ENCODE measurements around the gene ZSWIM3. TPM values are rescaled to one million over a fixed set of nuclear protein-coding genes. Genes with fewer than 3 reads are reported as not detected.
A peak's percentile ranks its signal among the peaks of the same experiment; 100 is the strongest.
"Not testable (repeated sequence)": the region's sequence is repeated elsewhere in the genome, so short reads cannot be mapped to it uniquely, and the experiment has no call there.

ZSWIM3 gene
- total and polyA plus RNA-seq, 3 donors from 2014 or later: 8.0 to 12.8 (median 9.3) TPM

DNA sequence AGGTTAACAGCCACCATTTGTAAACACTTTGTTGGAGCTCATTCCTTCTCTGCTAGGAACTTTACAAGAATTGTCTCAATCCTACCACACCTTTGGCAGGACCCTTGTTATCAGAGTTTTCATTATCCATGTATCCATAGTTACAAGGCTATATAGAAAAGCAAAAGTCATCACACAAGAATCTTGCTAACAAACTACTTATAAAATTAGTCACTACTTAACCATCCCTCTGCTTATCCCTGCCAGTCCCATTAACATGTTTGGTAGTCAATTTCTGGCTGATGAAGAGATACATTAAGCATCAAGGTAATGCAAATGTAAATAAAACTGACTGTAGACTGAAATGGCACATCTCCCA is 10.4 kb downstream of the ZSWIM3 start:
- no peaks in the 10 kb centered on the region for H3K9me3 ChIP-seq
- no peak overlapping the region for H3K4me3 ChIP-seq
- H3K4me1 ChIP-seq: peaks cover 9% of the 10 kb centered on the region
- DNase-seq: no peak
- H3K27ac ChIP-seq: peak overlapping the region; percentile 19 to 22
- H3K36me3 ChIP-seq (ENCODE audit: low read depth, missing control alignments): no peaks in the 10 kb centered on the region
- H3K27me3 ChIP-seq: no peaks in the 10 kb centered on the region
- intact Hi-C loops (cut with DNase I; ENCODE audit: low total_unique reads): no loop called here
- TF ChIP-seq POLR2A (IDR thresholded peaks at IDR 0.05) (no peak), CTCF (IDR thresholded peaks at IDR 0.05) (no peak)

DNA sequence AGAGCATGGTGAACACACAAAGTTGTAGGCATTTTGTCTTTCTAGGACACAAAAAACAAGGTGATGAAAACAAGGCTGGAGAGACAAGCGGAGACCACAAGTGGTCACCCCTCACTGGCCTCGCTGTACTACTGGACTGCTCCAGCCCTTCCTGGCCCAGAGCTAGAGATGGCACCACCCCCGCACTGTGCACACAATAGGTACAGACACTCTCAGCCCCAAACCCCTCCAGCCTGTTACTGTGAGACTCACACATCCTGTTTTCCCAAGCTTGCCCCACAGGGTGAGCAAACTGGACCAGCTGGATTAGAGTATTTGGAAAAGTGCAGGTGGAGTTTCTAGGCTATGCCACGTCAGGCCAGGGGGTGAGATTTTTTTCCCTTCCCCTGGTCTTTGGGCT is 15.2 kb downstream of the ZSWIM3 start:
- Histone ChIP-seq H3K27me3 (no peaks in the 10 kb centered on the region), H3K36me3 (ENCODE audit: low read depth, missing control alignments) (no peaks in the 10 kb centered on the region), H3K27ac (no peak overlapping the region), H3K4me1 (peaks cover 4% of the 10 kb centered on the region), H3K9me3 (no peaks in the 10 kb centered on the region), H3K4me3 (no peak overlapping the region)
- WGBS, 2 donors: 86 to 93% methylated on average over 4 of the region's 4 CpGs
- no peak for TF ChIP-seq POLR2A (IDR thresholded peaks at IDR 0.05)
- TF ChIP-seq CTCF (IDR thresholded peaks at IDR 0.05): no peak
- intact Hi-C loops (cut with DNase I; ENCODE audit: low total_unique reads): no loop called here
- no peak for DNase-seq

- TF ChIP-seq CTCF (IDR thresholded peaks at IDR 0.05): no peak
- no peak for TF ChIP-seq POLR2A (IDR thresholded peaks at IDR 0.05)
- 50 to 58% methylated on average over 1 of the region's 1 CpG for WGBS, 2 donors
- Histone ChIP-seq H3K9me3 (no peaks in the 10 kb centered on the region), H3K27ac (no peak overlapping the region), H3K4me1 (peaks cover 3% of the 10 kb centered on the region), H3K36me3 (ENCODE audit: low read depth, missing control alignments) (no peaks in the 10 kb centered on the region), H3K27me3 (no peaks in the 10 kb centered on the region), H3K4me3 (no peak overlapping the region)
- intact Hi-C loops (cut with DNase I; ENCODE audit: low total_unique reads): no loop called here
- DNase-seq: no peak
These were observed 16.1 kb downstream of the ZSWIM3 start for GRCh38 chr20:45873409-45874103.

DNA sequence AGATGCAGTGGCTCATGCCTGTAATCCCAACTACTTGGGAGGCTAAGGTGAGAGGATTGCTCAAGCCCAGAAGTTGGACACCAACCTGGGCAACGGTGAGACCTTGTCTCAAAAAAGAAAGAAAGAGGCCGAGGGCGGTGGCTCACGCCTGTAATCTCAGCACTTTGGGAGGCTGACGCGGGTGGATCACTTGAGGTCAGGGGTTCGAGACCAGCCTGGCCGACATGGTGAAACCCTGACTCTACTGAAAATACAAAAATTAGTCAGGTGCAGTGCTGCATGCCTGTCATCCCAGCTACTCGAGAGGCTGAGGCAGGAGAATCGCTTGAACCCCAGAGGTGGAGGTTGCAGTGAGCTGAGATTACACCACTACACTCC is 16.7 kb downstream of the ZSWIM3 start:
- H3K36me3 ChIP-seq (ENCODE audit: low read depth, missing control alignments); H3K4me1 ChIP-seq; H3K9me3 ChIP-seq; DNase-seq; H3K27me3 ChIP-seq; H3K27ac ChIP-seq; intact Hi-C loops (cut with DNase I; ENCODE audit: low total_unique reads); H3K4me3 ChIP-seq: not testable (repeated sequence)
- WGBS, 2 donors: 92 to 93% methylated on average over 10 of the region's 10 CpGs

- TF ChIP-seq POLR2A (IDR thresholded peaks at IDR 0.05): no peak
- no peak for TF ChIP-seq CTCF (IDR thresholded peaks at IDR 0.05)
- 68 to 85% methylated on average over 4 of the region's 4 CpGs for WGBS, 2 donors
- DNase-seq: no peak
- Histone ChIP-seq H3K27ac (no peak overlapping the region), H3K9me3 (no peaks in the 10 kb centered on the region), H3K4me1 (peaks cover 8% of the 10 kb centered on the region), H3K27me3 (no peaks in the 10 kb centered on the region), H3K4me3 (no peak overlapping the region), H3K36me3 (ENCODE audit: low read depth, missing control alignments) (no peaks in the 10 kb centered on the region)
- intact Hi-C loops (cut with DNase I; ENCODE audit: low total_unique reads): no loop called here
These were observed 17.2 kb downstream of the ZSWIM3 start for GRCh38 chr20:45874576-45874975.

All from testis (tissue), 3 donors.